Smooth muscle cell (in vitro differentiated cells): Measurements from ENCODE around the gene ARPP19. TPM values are rescaled to one million over a fixed set of nuclear protein-coding genes. Genes with fewer than 3 reads are reported as not detected.
"Not testable (repeated sequence)": the region's sequence is repeated elsewhere in the genome, so short reads cannot be mapped to it uniquely, and the experiment has no call there.

Experiments
- DNase-seq: peaks from one replicate; lab custom pipeline; 2025; ENCODE audit not compliant: unreplicated experiment; lab: John Stamatoyannopoulos, UW
- H2AFZ ChIP-seq: fragments of 200-600 bp; sonication (generic); 2 replicates; pipeline ENCODE4 v1.6.0; 2016; ENCODE audit warnings: antibody characterized with exemption, low read depth, mild to moderate bottlenecking
- H3F3A ChIP-seq: fragments of 200-600 bp; sonication (generic); 2 replicates; pipeline ENCODE4 v1.6.0; 2017; ENCODE audit warnings: antibody characterized with exemption, low read depth
- H3K27ac ChIP-seq: fragments of 200-600 bp; sonication (generic); 2 replicates; pipeline ENCODE4 v1.5.1; 2016; ENCODE audit warnings: low read depth, mild to moderate bottlenecking
- H3K27me3 ChIP-seq: fragments of 200-600 bp; sonication (generic); 2 replicates; pipeline ENCODE4 v1.6.1; 2016; ENCODE audit warnings: low read depth, mild to moderate bottlenecking
- H3K36me3 ChIP-seq: fragments of 200-600 bp; sonication (generic); 2 replicates; pipeline ENCODE4 v1.5.1; 2016; ENCODE audit warnings: low read depth
- H3K4me1 ChIP-seq: fragments of 200-600 bp; sonication (generic); 2 replicates; pipeline ENCODE4 v1.5.1; 2016; ENCODE audit warnings: low read depth
- H3K4me2 ChIP-seq: fragments of 200-600 bp; sonication (generic); 2 replicates; pipeline ENCODE4 v1.6.0; 2016; ENCODE audit warnings: mild to moderate bottlenecking
- H3K4me3 ChIP-seq: fragments of 200-600 bp; sonication (generic); 2 replicates; pipeline ENCODE4 v1.5.1; 2016; ENCODE audit warnings: mild to moderate bottlenecking
- H3K79me2 ChIP-seq: fragments of 200-600 bp; sonication (generic); 2 replicates; pipeline ENCODE4 v1.6.0; 2016; ENCODE audit warnings: low read depth, mild to moderate bottlenecking
- H3K9ac ChIP-seq: fragments of 200-600 bp; sonication (generic); 2 replicates; pipeline ENCODE4 v1.6.0; 2016; ENCODE audit warnings: low read depth
- H3K9me3 ChIP-seq: fragments of 200-600 bp; sonication (generic); replicated peaks from 2 replicates; pipeline ENCODE4 v1.5.1; 2016; ENCODE audit warnings: low read depth
- H4K20me1 ChIP-seq: fragments of 200-600 bp; sonication (generic); 2 replicates; pipeline ENCODE4 v1.6.0; 2016; ENCODE audit warnings: low read depth
- CTCF ChIP-seq: fragments of 200-600 bp; sonication (generic); IDR thresholded peaks from 2 replicates; pipeline ENCODE4 v1.5.1; 2017; ENCODE audit warnings: borderline replicate concordance, mild to moderate bottlenecking, antibody characterized with exemption; ENCODE audit not compliant: insufficient read depth, poor library complexity, severe bottlenecking
- WGBS: methylation state at CpG from one replicate; pipeline ENCODE4 v1.1.7; 2016; ENCODE audit warnings: low lambda C conversion rate; 5-methylcytosine and 5-hydroxymethylcytosine counted together
- polyA plus RNA-seq: library from polyadenylated mRNA; unstranded; fragments of >200 nt; fragmentation: Nextera tagmentation; extraction: Ambion mirVana; gene quantifications from 2 replicates; pipeline ENCODE4 v1.2.1, GENCODE V29; 2016
- total RNA-seq: library from RNA; depleted of rRNA; stranded (reverse); fragments of >200 nt; gene quantifications from 2 replicates; pipeline ENCODE4 v1.2.3, GENCODE V29; 2014

Gene ARPP19
- total and polyA plus RNA-seq, 2 experiments from 2014 or later, result 58.4 to 138 TPM

GRCh38 chr15:52575072-52575471, 6.2 kb upstream of the ARPP19 start:
- Histone ChIP-seq H3K27ac (no peak overlapping the region), H3K79me2 (no peaks in the 10 kb centered on the region), H2AFZ (no peak overlapping the region), H3K9me3 (no peaks in the 10 kb centered on the region), H3K4me1 (peaks cover under 1% of the 10 kb centered on the region), H3K4me2 (no peak overlapping the region), H4K20me1 (no peaks in the 10 kb centered on the region), H3F3A (peaks cover 2% of the 10 kb centered on the region), H3K4me3 (no peak overlapping the region), H3K36me3 (no peaks in the 10 kb centered on the region), H3K27me3 (no peaks in the 10 kb centered on the region), H3K9ac (no peak overlapping the region)
- no peak for DNase-seq
- WGBS, result 93% methylated on average over 2 of the region's 2 CpGs
- TF ChIP-seq CTCF, result no peak

GRCh38 chr15:52574623-52575022, 5.8 kb upstream of the ARPP19 start:
- not testable (repeated sequence) for H3K9ac ChIP-seq, H3K4me1 ChIP-seq, H3K27ac ChIP-seq, H2AFZ ChIP-seq, H3K36me3 ChIP-seq, H3K27me3 ChIP-seq, H3K4me2 ChIP-seq, H3K4me3 ChIP-seq, H3K79me2 ChIP-seq, H3K9me3 ChIP-seq, H3F3A ChIP-seq, DNase-seq, H4K20me1 ChIP-seq
- 100% methylated on average over 3 of the region's 3 CpGs for WGBS

GRCh38 chr15:52567871-52568600, 794 bp downstream of the ARPP19 start:
- 2% methylated on average over 25 of the region's 25 CpGs for WGBS

GRCh38 chr15:52566889-52567288, 1.9 kb downstream of the ARPP19 start:
- no peaks in the 10 kb centered on the region for H3K27me3 ChIP-seq
- H3K4me3 ChIP-seq, result peak overlapping the region; percentile 79
- no peak for TF ChIP-seq CTCF
- no peaks in the 10 kb centered on the region for H3K9me3 ChIP-seq
- no peaks in the 10 kb centered on the region for H3K36me3 ChIP-seq
- H2AFZ ChIP-seq, result no peak overlapping the region
- 75% methylated on average over 4 of the region's 4 CpGs for WGBS
- H3F3A ChIP-seq, result peaks cover 17% of the 10 kb centered on the region
- peaks cover 13% of the 10 kb centered on the region for H3K4me1 ChIP-seq
- H3K9ac ChIP-seq, result peak overlapping the region; percentile 95
- peak overlapping the region; percentile 95 for H3K4me2 ChIP-seq
- DNase-seq, result no peak
- peaks cover 62% of the 10 kb centered on the region for H4K20me1 ChIP-seq
- peak overlapping the region; percentile 91 for H3K27ac ChIP-seq
- H3K79me2 ChIP-seq, result peaks cover 66% of the 10 kb centered on the region

More at GRCh38 chr15:52567871-52568600, 794 bp downstream of the ARPP19 start:
- peaks cover 50% of the 10 kb centered on the region for H4K20me1 ChIP-seq
- peak overlapping the region; percentile 91 for H3K27ac ChIP-seq
- peak overlapping the region; percentile 95 for H2AFZ ChIP-seq
- H3K4me2 ChIP-seq, result peak overlapping the region; percentile 95
- H3K9ac ChIP-seq, result peak overlapping the region; percentile 95
- H3K27me3 ChIP-seq, result no peaks in the 10 kb centered on the region
- H3F3A ChIP-seq, result peaks cover 17% of the 10 kb centered on the region
- peaks cover 54% of the 10 kb centered on the region for H3K79me2 ChIP-seq
- no peaks in the 10 kb centered on the region for H3K36me3 ChIP-seq
- TF ChIP-seq CTCF, result no peak
- H3K4me3 ChIP-seq, result peak overlapping the region; percentile 79
- no peaks in the 10 kb centered on the region for H3K9me3 ChIP-seq
- H3K4me1 ChIP-seq, result peaks cover 13% of the 10 kb centered on the region
- DNase-seq, result no peak

GRCh38 chr15:52565417-52566358, 3.1 kb downstream of the ARPP19 start:
- DNase-seq, H2AFZ ChIP-seq, H3K27me3 ChIP-seq, H3K9ac ChIP-seq, H3K36me3 ChIP-seq, H3K9me3 ChIP-seq, H3K4me3 ChIP-seq: not testable (repeated sequence)
- Histone ChIP-seq H3K4me1 (peaks cover 21% of the 10 kb centered on the region), H3K27ac (peak overlapping the region; percentile 91), H3F3A (peaks cover 19% of the 10 kb centered on the region), H3K79me2 (peaks cover 78% of the 10 kb centered on the region), H3K4me2 (peak overlapping the region; percentile 55), H4K20me1 (peaks cover 74% of the 10 kb centered on the region)
- 91% methylated on average over 13 of the region's 13 CpGs for WGBS
